Upper lobe of left lung (tissue), 4 donors: ENCODE data around the gene OTUD3.

ENCODE experiments used
- CTCF ChIP-seq, 6 experiments: fragments of 450-650 bp in 4 of 6; fragments of 200-600 bp in 2 of 6; sonication (generic) in 2 of 6; IDR thresholded peaks; one replicate each; pipeline ENCODE4 v1.5.1; 2016 to 2019; ENCODE audit warnings: antibody characterized with exemption in 6 of 6
- EP300 ChIP-seq, 4 donors: sonication (generic); formaldehyde crosslinking; IDR thresholded peaks; one replicate each; pipeline ENCODE4 v1.5.1; 2017; ENCODE audit warnings: antibody characterized with exemption in 4 of 4, control low read depth in 2 of 4
- POLR2A ChIP-seq, 4 donors: fragments of 450-650 bp; IDR thresholded peaks; one replicate each; pipeline ENCODE4 v1.5.1; 2016 to 2017; ENCODE audit warnings: antibody characterized with exemption in 4 of 4, mild to moderate bottlenecking in 2 of 4
- POLR2AphosphoS5 ChIP-seq, 2 donors: sonication (generic); formaldehyde crosslinking; IDR thresholded peaks; one replicate each; pipeline ENCODE4 v1.5.1; 2017; ENCODE audit warnings: antibody characterized with exemption in 2 of 2

- TF ChIP-seq CTCF (IDR thresholded peaks at IDR 0.05) (no peak), POLR2AphosphoS5 (IDR thresholded peaks at IDR 0.05) (no peak), EP300 (IDR thresholded peaks at IDR 0.05) (no peak), POLR2A (IDR thresholded peaks at IDR 0.05) (no peak)
Observed at GRCh38 chr1:19893687-19894086, 11.5 kb downstream of the OTUD3 start.
